22Rv1 (cell line): Measurements from ENCODE around the gene SLC9A9.
"Not testable (repeated sequence)": the region's sequence is repeated elsewhere in the genome, so short reads cannot be mapped to it uniquely, and the experiment has no call there.

Experiments
- H3K27ac ChIP-seq: fragments of 450-650 bp; 2 replicates; pipeline ENCODE4 v1.5.1; 2017
- ZFX ChIP-seq: fragments of 450-650 bp; IDR thresholded peaks from 2 replicates; pipeline ENCODE4 v1.6.1; 2017; ENCODE audit warnings: antibody characterized with exemption, borderline replicate concordance
- TF ChIP-seq, protein P1 (sequence below): fragments of 450-650 bp; IDR thresholded peaks from 2 replicates; pipeline ENCODE4 v1.5.1; 2017; ENCODE audit warnings: mild to moderate bottlenecking

Gene SLC9A9

GRCh38 chr3:143442814-143443447, 405.3 kb downstream of the SLC9A9 start:
- no peak overlapping the region for H3K27ac ChIP-seq

GRCh38 chr3:143441516-143442171, 406.6 kb downstream of the SLC9A9 start:
- no peak overlapping the region for H3K27ac ChIP-seq
- no peak for TF ChIP-seq ZFX
- TF ChIP-seq, protein P1, sequence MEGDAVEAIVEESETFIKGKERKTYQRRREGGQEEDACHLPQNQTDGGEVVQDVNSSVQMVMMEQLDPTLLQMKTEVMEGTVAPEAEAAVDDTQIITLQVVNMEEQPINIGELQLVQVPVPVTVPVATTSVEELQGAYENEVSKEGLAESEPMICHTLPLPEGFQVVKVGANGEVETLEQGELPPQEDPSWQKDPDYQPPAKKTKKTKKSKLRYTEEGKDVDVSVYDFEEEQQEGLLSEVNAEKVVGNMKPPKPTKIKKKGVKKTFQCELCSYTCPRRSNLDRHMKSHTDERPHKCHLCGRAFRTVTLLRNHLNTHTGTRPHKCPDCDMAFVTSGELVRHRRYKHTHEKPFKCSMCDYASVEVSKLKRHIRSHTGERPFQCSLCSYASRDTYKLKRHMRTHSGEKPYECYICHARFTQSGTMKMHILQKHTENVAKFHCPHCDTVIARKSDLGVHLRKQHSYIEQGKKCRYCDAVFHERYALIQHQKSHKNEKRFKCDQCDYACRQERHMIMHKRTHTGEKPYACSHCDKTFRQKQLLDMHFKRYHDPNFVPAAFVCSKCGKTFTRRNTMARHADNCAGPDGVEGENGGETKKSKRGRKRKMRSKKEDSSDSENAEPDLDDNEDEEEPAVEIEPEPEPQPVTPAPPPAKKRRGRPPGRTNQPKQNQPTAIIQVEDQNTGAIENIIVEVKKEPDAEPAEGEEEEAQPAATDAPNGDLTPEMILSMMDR, result no peak

More at GRCh38 chr3:143442814-143443447, 405.3 kb downstream of the SLC9A9 start:
- no peak for TF ChIP-seq ZFX

DNA sequence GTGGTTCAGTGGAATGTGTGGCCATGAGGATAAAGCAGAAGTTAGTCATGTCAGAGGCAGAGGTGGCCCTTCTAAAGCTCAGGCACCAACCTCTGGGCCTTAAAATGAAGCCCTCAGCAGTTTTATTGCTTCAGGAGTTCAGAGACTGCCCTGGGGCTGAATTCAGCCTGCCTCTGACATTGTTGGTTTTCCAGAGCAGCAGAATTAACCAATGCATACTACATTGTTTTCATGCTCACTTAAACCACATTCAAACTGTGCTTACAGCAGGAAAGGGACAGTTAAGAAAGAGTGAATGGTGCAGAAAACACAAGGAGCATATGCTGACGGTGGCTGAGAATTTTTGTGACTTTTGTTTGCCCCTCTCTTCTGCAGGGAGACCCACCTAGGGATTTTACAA, 408.5 kb downstream of the SLC9A9 start:
- no peak for TF ChIP-seq ZFX
- TF ChIP-seq, protein P1, result no peak
- no peak overlapping the region for H3K27ac ChIP-seq

- TF ChIP-seq, protein P1, result no peak
- TF ChIP-seq ZFX, result no peak
- no peak overlapping the region for H3K27ac ChIP-seq
Measured at GRCh38 chr3:143437405-143437804, 410.9 kb downstream of the SLC9A9 start.

DNA sequence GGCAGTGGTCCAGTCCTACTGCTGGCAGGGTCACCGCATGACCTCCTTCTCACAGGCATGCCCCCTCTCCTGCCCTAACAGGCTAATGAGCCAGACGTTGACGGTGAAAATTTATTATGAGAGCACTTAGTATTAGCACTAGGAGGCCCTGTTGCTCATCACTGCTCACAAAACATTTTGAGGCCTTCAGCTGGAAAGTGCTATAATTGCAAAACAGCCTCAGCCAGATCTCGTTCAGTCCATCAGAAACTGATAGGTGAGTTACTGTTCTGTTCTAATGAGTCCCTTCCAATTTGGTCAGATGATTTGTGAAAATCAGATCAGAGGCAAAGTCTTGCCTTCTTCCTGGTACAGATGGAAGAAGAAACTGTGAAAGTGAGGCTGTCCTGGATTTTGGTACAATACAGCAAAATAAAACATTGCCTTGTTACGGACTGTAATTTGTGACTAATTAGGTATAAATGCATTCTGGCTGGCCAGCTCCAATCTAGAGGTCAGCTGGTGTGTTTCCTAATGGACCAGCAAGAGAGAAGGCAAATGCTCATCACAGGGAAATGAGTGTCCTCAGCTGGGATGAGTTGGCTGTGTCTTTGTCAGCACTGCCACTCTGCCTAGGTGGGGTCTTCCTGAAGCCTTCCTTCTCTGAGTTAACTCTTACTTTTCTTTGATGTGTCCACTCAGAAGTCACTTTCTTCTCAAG, 411.9 kb downstream of the SLC9A9 start:
- H3K27ac ChIP-seq, result no peak overlapping the region
- TF ChIP-seq, protein P1, result no peak
- TF ChIP-seq ZFX, result no peak

GRCh38 chr3:143433787-143434378, 414.4 kb downstream of the SLC9A9 start:
- H3K27ac ChIP-seq, result no peak overlapping the region
- TF ChIP-seq, protein P1, result peak; percentile 74
- TF ChIP-seq ZFX, result no peak

- H3K27ac ChIP-seq, result not testable (repeated sequence)
Measured at GRCh38 chr3:143431298-143431697, 417.0 kb downstream of the SLC9A9 start.

DNA sequence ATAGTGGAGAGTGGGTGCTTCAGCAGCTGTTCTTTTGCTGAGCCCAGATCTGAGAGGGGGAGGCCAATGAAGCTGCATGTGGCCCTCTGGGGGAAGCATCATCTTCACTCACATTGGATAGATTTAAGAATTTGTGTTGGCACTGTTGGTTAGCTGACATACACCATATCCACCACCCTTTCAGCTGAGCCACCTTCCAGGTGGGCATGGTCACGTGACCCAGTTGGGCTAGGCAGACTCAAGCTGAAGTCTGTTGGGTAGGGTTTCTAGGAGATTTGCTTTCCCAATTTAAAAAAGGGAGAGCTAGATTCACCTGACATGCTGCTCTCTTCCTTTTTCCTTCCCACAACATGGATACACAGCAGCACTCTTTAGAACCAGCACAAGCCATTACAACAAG, 417.7 kb downstream of the SLC9A9 start:
- no peak overlapping the region for H3K27ac ChIP-seq
- TF ChIP-seq, protein P1, result no peak
- TF ChIP-seq ZFX, result no peak
